Activated T-helper 2 cell treated with anti-CD3 and anti-CD28 coated beads, Interferon-gamma antibody, Interleukin-2, Interleukin-4, amounts not matched to agents 10 μg/mL and 5 μg/mL and 100 μg/mL, durations not matched to agents 14 hours and 24 hours and 36 hours (primary cell): ENCODE measurements around the gene VSTM2L. TPM values are rescaled to one million over a fixed set of nuclear protein-coding genes. Genes with fewer than 3 reads are reported as not detected.
"Not testable (repeated sequence)": the region's sequence is repeated elsewhere in the genome, so short reads cannot be mapped to it uniquely, and the experiment has no call there.

Experiments
- DNase-seq: peaks from one replicate; pipeline ENCODE4 v3.0.0; 2021; ENCODE audit warnings: low spot score
- H3K27ac Mint-ChIP-seq: one replicate; pipeline ENCODE4 v1.8.0; 2021; ENCODE audit warnings: mixed read lengths
- H3K27me3 Mint-ChIP-seq: one replicate; pipeline ENCODE4 v1.8.0; 2021; ENCODE audit warnings: low read depth, mixed read lengths
- H3K36me3 Mint-ChIP-seq: one replicate; pipeline ENCODE4 v1.8.0; 2021; ENCODE audit warnings: low read depth, mixed read lengths
- H3K4me1 Mint-ChIP-seq: one replicate; pipeline ENCODE4 v1.8.0; 2021; ENCODE audit warnings: low read depth, mixed read lengths
- H3K4me3 Mint-ChIP-seq: one replicate; pipeline ENCODE4 v1.8.0; 2021; ENCODE audit warnings: low read depth, mild to moderate bottlenecking, moderate library complexity, mixed read lengths
- H3K9me3 Mint-ChIP-seq: one replicate; pipeline ENCODE4 v1.8.0; 2021; ENCODE audit warnings: mixed read lengths
- intact Hi-C: fragments of 100-400 bp; cut with micrococcal nuclease; formaldehyde crosslinking; loops from one replicate; pipeline ENCODE4 v1.15.1; 2023
- total RNA-seq: library from RNA; stranded (reverse); gene quantifications from 2 replicates; pipeline ENCODE4 v1.2.3, GENCODE V29; 2022

VSTM2L gene
- total RNA-seq, 1 donor from 2014 or later = 0.23 TPM

- H3K4me1 Mint-ChIP-seq, H3K4me3 Mint-ChIP-seq, H3K27ac Mint-ChIP-seq, H3K36me3 Mint-ChIP-seq, intact Hi-C loops, DNase-seq: not testable (repeated sequence)
- H3K9me3 Mint-ChIP-seq = peaks cover 13% of the 10 kb centered on the region
- peaks cover 18% of the 10 kb centered on the region for H3K27me3 Mint-ChIP-seq
These were observed 60.6 kb downstream of the VSTM2L start for GRCh38 chr20:37963483-37963882.

- H3K36me3 Mint-ChIP-seq = peaks cover 3% of the 10 kb centered on the region
- H3K27ac Mint-ChIP-seq = no peak overlapping the region
These were observed 66.0 kb downstream of the VSTM2L start for GRCh38 chr20:37968841-37969401.

GRCh38 chr20:37969949-37970855 is 67.3 kb downstream of the VSTM2L start:
- Mint-ChIP-seq H3K27me3 (no peaks in the 10 kb centered on the region), H3K4me3 (no peak overlapping the region), H3K27ac (no peak overlapping the region), H3K4me1 (no peaks in the 10 kb centered on the region), H3K36me3 (peaks cover 3% of the 10 kb centered on the region), H3K9me3 (peaks cover 17% of the 10 kb centered on the region)
- no peak for DNase-seq
- intact Hi-C loops = no loop called here

More at GRCh38 chr20:37968841-37969401, 66.0 kb downstream of the VSTM2L start:
- DNase-seq = no peak
- no peaks in the 10 kb centered on the region for H3K4me1 Mint-ChIP-seq
- peaks cover 3% of the 10 kb centered on the region for H3K27me3 Mint-ChIP-seq
- H3K4me3 Mint-ChIP-seq = no peak overlapping the region
- peaks cover 17% of the 10 kb centered on the region for H3K9me3 Mint-ChIP-seq
- intact Hi-C loops = no loop called here

GRCh38 chr20:37970856-37971245 is 67.9 kb downstream of the VSTM2L start:
- no peak for DNase-seq
- Mint-ChIP-seq H3K36me3 (peaks cover 3% of the 10 kb centered on the region), H3K9me3 (peaks cover 17% of the 10 kb centered on the region), H3K4me1 (no peaks in the 10 kb centered on the region), H3K27ac (no peak overlapping the region), H3K27me3 (no peaks in the 10 kb centered on the region), H3K4me3 (no peak overlapping the region)
- intact Hi-C loops = no loop called here

GRCh38 chr20:37971561-37972127 is 68.7 kb downstream of the VSTM2L start:
- Mint-ChIP-seq H3K9me3 (peaks cover 13% of the 10 kb centered on the region), H3K4me1 (no peaks in the 10 kb centered on the region), H3K27ac (no peak overlapping the region), H3K27me3 (no peaks in the 10 kb centered on the region), H3K4me3 (no peak overlapping the region), H3K36me3 (peaks cover 3% of the 10 kb centered on the region)
- DNase-seq = no peak
- intact Hi-C loops = no loop called here

DNA sequence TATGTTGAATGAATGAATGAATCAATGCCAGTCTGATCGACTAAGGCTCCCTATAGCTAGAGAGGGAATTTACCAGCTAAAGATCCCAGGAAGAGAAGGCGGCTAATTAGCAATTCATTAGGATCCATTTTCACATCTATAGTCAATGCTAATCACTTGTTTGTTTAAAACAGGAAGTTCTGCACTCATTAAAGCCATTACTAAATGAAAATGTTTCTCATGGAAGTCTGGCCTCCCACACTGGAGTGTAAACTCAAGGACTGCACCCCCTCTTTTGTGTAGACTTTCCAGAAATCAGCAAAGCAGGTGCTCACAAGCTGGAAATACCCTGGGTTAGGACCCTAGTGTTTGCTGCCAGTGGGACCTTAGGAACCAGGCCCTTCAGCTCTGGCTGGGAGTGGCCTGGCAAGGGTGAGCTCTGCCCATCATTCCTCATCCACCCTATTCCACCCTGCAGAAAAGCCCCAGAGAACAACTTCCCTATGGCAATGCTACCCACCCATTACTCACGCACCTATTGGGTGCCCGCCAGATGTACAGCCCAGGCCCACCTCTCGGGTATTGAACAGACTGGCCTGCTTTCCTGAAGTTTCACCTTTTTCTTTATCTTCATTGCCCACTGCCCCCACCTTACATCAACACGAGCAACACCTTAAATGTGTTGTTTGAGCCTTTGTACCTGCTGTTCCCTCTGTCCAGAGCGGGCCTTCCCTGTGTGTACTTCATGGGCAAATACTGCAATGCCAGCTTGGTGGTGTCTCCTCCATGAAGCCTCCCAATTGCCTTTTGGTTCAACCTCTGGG is 69.5 kb downstream of the VSTM2L start:
- H3K27me3 Mint-ChIP-seq = no peaks in the 10 kb centered on the region

GRCh38 chr20:37973059-37973910 is 70.4 kb downstream of the VSTM2L start:
- H3K27me3 Mint-ChIP-seq = no peaks in the 10 kb centered on the region
- H3K9me3 Mint-ChIP-seq = peaks cover 6% of the 10 kb centered on the region
- no peak for DNase-seq
- peaks cover 2% of the 10 kb centered on the region for H3K4me1 Mint-ChIP-seq
- no peak overlapping the region for H3K27ac Mint-ChIP-seq
- intact Hi-C loops = no loop called here
- no peak overlapping the region for H3K4me3 Mint-ChIP-seq
- H3K36me3 Mint-ChIP-seq = peaks cover under 1% of the 10 kb centered on the region

More for the DNA sequence above, 69.5 kb downstream of the VSTM2L start:
- H3K36me3 Mint-ChIP-seq = peaks cover 3% of the 10 kb centered on the region
- H3K4me3 Mint-ChIP-seq = no peak overlapping the region
- no peaks in the 10 kb centered on the region for H3K4me1 Mint-ChIP-seq
- no peak for DNase-seq
- no peak overlapping the region for H3K27ac Mint-ChIP-seq
- peaks cover 13% of the 10 kb centered on the region for H3K9me3 Mint-ChIP-seq
- intact Hi-C loops = no loop called here

DNA sequence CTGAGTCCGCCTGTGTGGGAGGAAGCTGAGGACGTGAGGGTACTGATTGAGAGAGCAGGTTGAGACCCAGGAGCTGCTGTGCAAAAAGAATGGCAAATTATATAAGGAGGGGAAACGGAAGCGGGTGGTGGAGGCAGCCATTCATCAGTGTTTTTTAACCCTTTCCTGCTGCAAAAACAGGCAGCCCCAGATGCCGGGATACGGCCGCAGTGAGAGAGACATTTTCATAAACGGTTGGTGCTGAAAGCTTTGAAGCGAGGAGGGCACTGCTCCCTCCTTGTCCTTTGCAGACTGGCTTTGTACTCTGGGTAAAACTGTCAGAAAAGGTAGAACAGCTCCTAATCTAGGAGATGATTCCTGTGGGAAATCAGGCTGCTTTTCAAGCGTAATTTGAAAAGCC is 74.0 kb downstream of the VSTM2L start:
- Mint-ChIP-seq H3K9me3 (no peaks in the 10 kb centered on the region), H3K36me3 (peaks cover 5% of the 10 kb centered on the region), H3K27ac (no peak overlapping the region), H3K27me3 (no peaks in the 10 kb centered on the region), H3K4me1 (peaks cover 2% of the 10 kb centered on the region), H3K4me3 (no peak overlapping the region)
- DNase-seq = no peak
- intact Hi-C loops = no loop called here

- Mint-ChIP-seq H3K36me3 (peaks cover 7% of the 10 kb centered on the region), H3K27ac (no peak overlapping the region)
- intact Hi-C loops = no loop called here
These were observed 74.4 kb downstream of the VSTM2L start for GRCh38 chr20:37977338-37977737.

DNA sequence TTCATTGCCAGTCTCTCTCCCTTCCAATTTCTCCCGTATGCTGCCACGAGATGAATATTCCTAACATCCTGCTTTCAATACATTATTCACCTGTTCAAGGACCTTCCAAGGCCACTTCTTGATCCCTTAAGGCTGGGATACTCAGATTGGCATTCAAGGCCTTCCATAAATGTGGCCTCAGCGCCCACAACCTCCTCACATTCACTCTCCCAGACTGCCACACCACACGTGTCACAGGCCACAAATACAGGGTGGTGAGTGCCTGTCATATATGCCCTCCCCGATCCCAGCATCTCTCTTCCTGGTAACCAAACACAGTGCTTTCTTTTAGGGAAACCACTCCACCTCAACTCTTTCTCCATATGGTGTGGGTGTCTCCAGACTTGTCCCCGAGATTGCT is 74.9 kb downstream of the VSTM2L start:
- H3K9me3 Mint-ChIP-seq = no peaks in the 10 kb centered on the region
- no peaks in the 10 kb centered on the region for H3K27me3 Mint-ChIP-seq
- H3K27ac Mint-ChIP-seq = no peak overlapping the region
- peaks cover 11% of the 10 kb centered on the region for H3K36me3 Mint-ChIP-seq
- H3K4me1 Mint-ChIP-seq = peaks cover 2% of the 10 kb centered on the region
- no peak overlapping the region for H3K4me3 Mint-ChIP-seq
- DNase-seq = no peak
- intact Hi-C loops = no loop called here

More at GRCh38 chr20:37977338-37977737, 74.4 kb downstream of the VSTM2L start:
- H3K27me3 Mint-ChIP-seq = no peaks in the 10 kb centered on the region
- no peak for DNase-seq
- H3K4me3 Mint-ChIP-seq = no peak overlapping the region
- no peaks in the 10 kb centered on the region for H3K9me3 Mint-ChIP-seq
- H3K4me1 Mint-ChIP-seq = peaks cover 2% of the 10 kb centered on the region

DNA sequence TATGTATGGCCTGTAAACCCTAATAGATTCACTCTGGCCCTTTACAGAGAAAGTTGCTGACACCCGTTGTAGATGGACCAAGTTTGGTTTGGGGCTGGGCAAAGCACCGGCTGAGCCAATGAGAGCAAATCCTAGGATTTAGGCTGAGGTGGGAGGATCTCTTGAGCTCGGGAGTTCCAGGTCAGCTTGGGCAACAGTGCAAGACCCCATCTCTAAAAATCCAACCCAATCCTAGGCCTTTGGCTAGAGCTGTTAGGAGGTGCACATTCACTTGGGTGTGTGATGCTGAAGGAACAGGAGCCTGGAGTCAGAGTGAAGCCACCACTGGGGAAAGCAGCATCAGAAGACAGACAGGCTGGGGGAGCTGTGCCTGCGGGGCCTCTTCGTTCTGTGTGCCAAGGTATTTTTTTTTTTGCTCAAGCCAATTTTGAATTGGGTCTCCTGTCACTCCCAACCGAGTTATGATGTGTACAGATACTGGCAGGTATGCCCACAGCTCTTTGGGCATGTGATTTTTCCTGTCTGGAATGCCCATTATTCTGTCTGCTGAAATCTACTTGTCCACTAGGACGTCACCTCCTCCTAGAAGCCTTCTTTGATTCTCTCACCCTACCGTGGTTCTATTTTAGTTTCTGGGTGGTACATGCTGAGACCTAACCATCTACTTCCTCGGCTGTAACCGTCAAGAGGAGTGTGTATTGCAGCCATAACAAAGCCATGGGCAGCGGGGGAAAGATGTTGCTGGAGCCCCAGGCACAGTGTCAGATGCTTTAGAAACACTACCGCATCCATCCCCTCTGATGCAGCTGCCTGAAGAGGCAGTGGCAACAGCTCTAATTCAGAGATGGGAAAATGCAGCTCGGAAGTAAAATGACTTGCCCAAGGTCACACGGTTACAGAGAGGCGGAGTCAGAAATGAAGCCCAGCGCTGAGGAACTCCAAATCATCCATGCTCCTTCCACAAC is 76.4 kb downstream of the VSTM2L start:
- Mint-ChIP-seq H3K4me1 (peaks cover 2% of the 10 kb centered on the region), H3K36me3 (peaks cover 17% of the 10 kb centered on the region), H3K27ac (no peak overlapping the region), H3K4me3 (no peak overlapping the region), H3K27me3 (no peaks in the 10 kb centered on the region), H3K9me3 (no peaks in the 10 kb centered on the region)
- intact Hi-C loops = no loop called here
- DNase-seq = no peak
